WTC11 (cell line): ENCODE results near the gene KLHDC8A. TPM values are rescaled to one million over a fixed set of nuclear protein-coding genes. Genes with fewer than 3 reads are reported as not detected.

Source experiments
- ATAC-seq: fragments of 200-7000 bp; cut with Tn5 transposase; 2 replicates; pipeline ENCODE4 v1.10.0; 2021; ENCODE audit warnings: mild to moderate bottlenecking, moderate library complexity
- CTCF ChIA-PET: fragments of 300-600 bp; sonication (Branson Sonifier 250); formaldehyde crosslinking; loops from one replicate; lab custom pipeline; 2021; ENCODE audit warnings: antibody characterized with exemption; lab: Charles Lee
- POLR2A ChIA-PET: fragments of 350-600 bp; sonication (Branson Sonifier 250); formaldehyde crosslinking; loops from one replicate; lab custom pipeline; 2021; ENCODE audit warnings: antibody characterized with exemption; lab: Charles Lee
- DNase-seq: peaks from one replicate; pipeline ENCODE4 v3.0.0; 2021; ENCODE audit warnings: low spot score
- H3K27ac Mint-ChIP-seq: 2 replicates; pipeline ENCODE4 v1.8.0; 2021; ENCODE audit warnings: mixed read lengths
- H3K27me3 Mint-ChIP-seq: 2 replicates; pipeline ENCODE4 v1.8.0; 2021; ENCODE audit warnings: low read depth, mild to moderate bottlenecking, moderate library complexity, mixed read lengths
- H3K36me3 Mint-ChIP-seq: 2 replicates; pipeline ENCODE4 v1.8.0; 2021; ENCODE audit warnings: mixed read lengths
- H3K4me1 Mint-ChIP-seq: 2 replicates; pipeline ENCODE4 v1.8.0; 2022; ENCODE audit warnings: mixed read lengths
- H3K4me3 Mint-ChIP-seq: 2 replicates; pipeline ENCODE4 v1.8.0; 2021; ENCODE audit warnings: mild to moderate bottlenecking, moderate library complexity, mixed read lengths
- H3K9me3 Mint-ChIP-seq: 2 replicates; pipeline ENCODE4 v1.8.0; 2021; ENCODE audit warnings: mixed read lengths
- ETV6 ChIP-seq: sonication (generic); formaldehyde crosslinking; IDR thresholded peaks from 2 replicates; pipeline ENCODE4 v1.8.1; 2022; ENCODE audit warnings: mild to moderate bottlenecking, missing genetic modification reagents
- HMGA2 ChIP-seq: fragments of 250-450 bp; sonication (Bioruptor Pico); IDR thresholded peaks from 2 replicates; pipeline ENCODE4 v1.4.0; 2021; ENCODE audit warnings: mild to moderate bottlenecking, moderate library complexity
- IRF2 ChIP-seq: sonication (generic); formaldehyde crosslinking; IDR thresholded peaks from 2 replicates; pipeline ENCODE4 v1.8.0; 2022; ENCODE audit warnings: low read depth, missing genetic modification reagents, borderline replicate concordance
- MXD4 ChIP-seq: fragments of 250-450 bp; sonication (Bioruptor Pico); IDR thresholded peaks from 2 replicates; pipeline ENCODE4 v1.8.0; 2021; ENCODE audit warnings: mild to moderate bottlenecking, moderate library complexity, borderline replicate concordance
- NFE2L1 ChIP-seq: sonication (generic); formaldehyde crosslinking; IDR thresholded peaks from 2 replicates; pipeline ENCODE4 v1.8.1; 2023; ENCODE audit warnings: missing genetic modification reagents
- NR3C1 ChIP-seq: sonication (generic); formaldehyde crosslinking; conservative IDR thresholded peaks from 2 replicates; pipeline ENCODE4 v1.8.1; 2023; ENCODE audit warnings: low read depth, mild to moderate bottlenecking, missing genetic modification reagents
- PRDM15 ChIP-seq: sonication (generic); formaldehyde crosslinking; IDR thresholded peaks from 2 replicates; pipeline ENCODE4 v1.8.0; 2022; ENCODE audit warnings: missing genetic modification reagents
- PREB ChIP-seq: sonication (generic); formaldehyde crosslinking; IDR thresholded peaks from 2 replicates; pipeline ENCODE4 v1.8.1; 2022; ENCODE audit warnings: mild to moderate bottlenecking, missing genetic modification reagents, moderate library complexity, borderline replicate concordance
- SMAD4 ChIP-seq: sonication (generic); formaldehyde crosslinking; IDR thresholded peaks from 2 replicates; pipeline ENCODE4 v1.8.0; 2022; ENCODE audit warnings: mild to moderate bottlenecking, missing genetic modification reagents
- STAT6 ChIP-seq: sonication (generic); formaldehyde crosslinking; conservative IDR thresholded peaks from 2 replicates; pipeline ENCODE4 v1.8.1; 2023; ENCODE audit warnings: mild to moderate bottlenecking, low read depth, missing genetic modification reagents, moderate library complexity
- TCF7 ChIP-seq: sonication (generic); formaldehyde crosslinking; IDR thresholded peaks from 2 replicates; pipeline ENCODE4 v1.8.0; 2022; ENCODE audit warnings: mild to moderate bottlenecking, low read depth, missing genetic modification reagents, moderate library complexity
- TEAD1 ChIP-seq: sonication (generic); formaldehyde crosslinking; IDR thresholded peaks from 2 replicates; pipeline ENCODE4 v1.8.0; 2022; ENCODE audit warnings: mild to moderate bottlenecking, missing genetic modification reagents
- TP53 ChIP-seq: sonication (generic); formaldehyde crosslinking; IDR thresholded peaks from 2 replicates; pipeline ENCODE4 v1.8.1; 2023; ENCODE audit warnings: mild to moderate bottlenecking, missing genetic modification reagents
- ZMAT4 ChIP-seq: fragments of 250-450 bp; sonication (Bioruptor Pico); IDR thresholded peaks from 2 replicates; pipeline ENCODE4 v1.9.0; 2021; ENCODE audit warnings: mild to moderate bottlenecking
- ZNF671 ChIP-seq: fragments of 250-450 bp; sonication (Bioruptor Pico); IDR thresholded peaks from 2 replicates; pipeline ENCODE4 v1.8.0; 2021; ENCODE audit warnings: mild to moderate bottlenecking
- ZSCAN18 ChIP-seq: fragments of 250-450 bp; sonication (Bioruptor Pico); IDR thresholded peaks from 2 replicates; pipeline ENCODE4 v2.1.2; 2022; ENCODE audit warnings: mild to moderate bottlenecking, moderate library complexity
- total RNA-seq: library from RNA; stranded (reverse); gene quantifications from 3 replicates; pipeline ENCODE4 v1.2.3, GENCODE V29; 2021
- TF ChIP-seq, protein P1 (sequence below): fragments of 250-450 bp; sonication (Bioruptor Pico); conservative IDR thresholded peaks from 2 replicates; pipeline ENCODE4 v1.9.0; 2021; ENCODE audit warnings: mild to moderate bottlenecking
- TF ChIP-seq, protein P2 (sequence below): fragments of 200-600 bp; IDR thresholded peaks from 2 replicates; pipeline ENCODE4 v1.8.0; 2022; ENCODE audit warnings: antibody characterized with exemption
- TF ChIP-seq, protein P3 (sequence below): sonication (generic); formaldehyde crosslinking; IDR thresholded peaks from 2 replicates; pipeline ENCODE4 v1.8.1; 2022; ENCODE audit warnings: missing genetic modification reagents, borderline replicate concordance

Gene KLHDC8A
- total RNA-seq, 1 experiment from 2014 or later: 1.7 TPM

DNA sequence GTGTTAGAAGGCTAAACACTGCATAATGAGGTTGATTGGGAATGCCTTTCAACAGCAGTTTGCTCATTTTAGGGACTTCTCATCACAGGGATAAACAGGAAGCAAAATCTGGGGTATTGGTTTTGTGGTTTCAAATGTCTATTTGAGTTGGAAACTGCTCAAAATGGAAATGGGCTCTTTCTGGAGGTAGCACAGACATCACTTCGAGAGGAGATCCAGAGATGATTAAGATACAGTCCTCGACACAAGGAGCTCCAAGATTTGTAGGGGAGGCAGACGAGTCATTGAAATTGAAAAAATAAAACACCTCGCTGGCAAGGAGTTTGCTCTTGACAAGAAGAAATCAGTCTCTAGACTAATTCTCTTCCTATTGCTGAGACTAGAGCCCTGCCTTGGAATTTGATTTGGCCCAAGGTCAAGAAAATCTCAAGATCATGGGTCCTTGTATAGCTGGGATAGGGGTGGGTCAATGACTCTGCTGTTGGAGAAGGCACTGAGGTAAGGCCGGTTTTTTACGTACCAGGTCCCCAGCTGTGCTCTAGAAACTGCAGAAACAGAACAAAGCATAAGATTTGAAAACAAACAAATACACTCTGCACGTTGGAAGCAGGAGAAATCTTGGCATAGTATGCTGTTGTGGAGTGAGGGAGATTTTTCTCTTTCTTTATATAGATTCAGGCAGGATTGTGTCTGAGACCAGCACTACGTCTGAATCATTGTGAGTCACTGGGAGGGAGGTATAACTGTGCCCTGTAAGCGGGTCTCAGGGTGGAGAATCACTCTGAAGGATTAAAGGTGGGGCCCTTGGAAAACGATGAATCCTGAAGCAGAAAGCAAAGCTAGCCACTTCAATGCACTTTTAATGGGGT is 17.7 kb upstream of the KLHDC8A start (continued):
- TF ChIP-seq, protein P1, sequence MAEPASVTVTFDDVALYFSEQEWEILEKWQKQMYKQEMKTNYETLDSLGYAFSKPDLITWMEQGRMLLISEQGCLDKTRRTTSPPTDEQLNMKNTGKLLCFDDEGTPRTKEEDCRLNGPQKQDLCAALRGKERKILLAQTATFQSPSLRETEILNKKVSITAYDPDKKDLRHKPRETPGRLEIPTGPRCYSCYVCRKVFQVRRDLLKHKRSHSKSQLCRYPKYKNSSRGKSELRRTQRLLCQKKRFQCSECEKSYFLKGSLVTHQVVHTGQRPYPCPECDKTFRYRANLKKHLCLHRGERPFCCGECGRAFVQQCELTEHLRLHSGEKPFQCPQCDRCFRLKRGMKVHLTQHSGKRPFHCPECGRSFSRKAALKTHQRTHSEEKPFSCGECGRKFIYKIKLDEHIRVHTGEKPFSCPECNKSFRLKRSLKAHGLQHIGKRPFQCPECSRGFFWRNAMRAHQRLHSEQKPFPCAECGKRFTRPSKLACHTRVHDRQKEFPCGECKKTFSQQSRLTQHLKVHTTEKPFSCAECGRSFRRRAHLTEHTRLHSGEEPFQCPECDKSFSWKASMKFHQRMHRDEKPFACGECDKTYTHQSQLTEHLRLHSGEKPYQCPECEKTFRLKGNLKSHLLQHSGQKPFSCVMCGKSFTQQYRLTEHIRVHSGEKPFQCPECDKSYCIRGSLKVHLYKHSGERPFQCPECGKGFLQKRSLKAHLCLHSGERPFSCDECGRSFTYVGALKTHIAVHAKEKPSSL (CRISPR knock-in tag): no peak
- no peak for TF ChIP-seq TP53
- no peak for TF ChIP-seq SMAD4 (CRISPR knock-in tag)

DNA sequence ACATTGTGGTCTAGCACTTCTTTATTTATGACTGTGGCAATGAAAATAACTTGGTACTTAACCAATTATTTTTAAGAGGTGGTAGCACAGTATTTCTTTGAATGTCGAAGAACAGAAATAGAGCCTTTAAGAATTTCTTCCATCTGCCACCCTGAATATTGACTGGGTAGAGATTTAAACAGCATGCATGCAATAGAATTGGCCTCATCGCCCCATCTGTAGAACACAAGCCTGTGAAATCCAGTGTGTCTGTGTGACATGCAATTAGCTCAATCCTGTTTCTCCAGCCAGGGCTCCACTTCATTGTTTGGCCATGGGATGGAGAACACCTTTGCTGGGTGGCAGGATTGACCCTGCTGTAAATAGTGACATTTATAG is 17.1 kb upstream of the KLHDC8A start:
- Mint-ChIP-seq H3K4me1 (peaks cover 46% of the 10 kb centered on the region), H3K27ac (no peak overlapping the region), H3K9me3 (no peaks in the 10 kb centered on the region), H3K27me3 (no peaks in the 10 kb centered on the region), H3K4me3 (no peak overlapping the region), H3K36me3 (no peaks in the 10 kb centered on the region)
- CTCF ChIA-PET: interaction anchor here (1.1 to 3.3 kb wide), 4 partner anchors 20 to 58 kb away, joined by 5 to 35 read pairs (median 7); no protein-coding TSS in a partner anchor
- TF ChIP-seq ZNF671 (CRISPR knock-in tag) (no peak), TCF7 (CRISPR knock-in tag) (no peak), ETV6 (CRISPR knock-in tag) (no peak), NR3C1 (CRISPR knock-in tag) (no peak), ZSCAN18 (CRISPR knock-in tag) (no peak), PREB (CRISPR knock-in tag) (no peak), MXD4 (no peak), IRF2 (no peak), HMGA2 (CRISPR knock-in tag) (no peak), TEAD1 (no peak), STAT6 (CRISPR knock-in tag) (no peak), ZMAT4 (CRISPR knock-in tag) (no peak), NFE2L1 (CRISPR knock-in tag) (no peak), PRDM15 (no peak)
- TF ChIP-seq, protein P2, sequence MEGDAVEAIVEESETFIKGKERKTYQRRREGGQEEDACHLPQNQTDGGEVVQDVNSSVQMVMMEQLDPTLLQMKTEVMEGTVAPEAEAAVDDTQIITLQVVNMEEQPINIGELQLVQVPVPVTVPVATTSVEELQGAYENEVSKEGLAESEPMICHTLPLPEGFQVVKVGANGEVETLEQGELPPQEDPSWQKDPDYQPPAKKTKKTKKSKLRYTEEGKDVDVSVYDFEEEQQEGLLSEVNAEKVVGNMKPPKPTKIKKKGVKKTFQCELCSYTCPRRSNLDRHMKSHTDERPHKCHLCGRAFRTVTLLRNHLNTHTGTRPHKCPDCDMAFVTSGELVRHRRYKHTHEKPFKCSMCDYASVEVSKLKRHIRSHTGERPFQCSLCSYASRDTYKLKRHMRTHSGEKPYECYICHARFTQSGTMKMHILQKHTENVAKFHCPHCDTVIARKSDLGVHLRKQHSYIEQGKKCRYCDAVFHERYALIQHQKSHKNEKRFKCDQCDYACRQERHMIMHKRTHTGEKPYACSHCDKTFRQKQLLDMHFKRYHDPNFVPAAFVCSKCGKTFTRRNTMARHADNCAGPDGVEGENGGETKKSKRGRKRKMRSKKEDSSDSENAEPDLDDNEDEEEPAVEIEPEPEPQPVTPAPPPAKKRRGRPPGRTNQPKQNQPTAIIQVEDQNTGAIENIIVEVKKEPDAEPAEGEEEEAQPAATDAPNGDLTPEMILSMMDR: no peak
- TF ChIP-seq, protein P3, sequence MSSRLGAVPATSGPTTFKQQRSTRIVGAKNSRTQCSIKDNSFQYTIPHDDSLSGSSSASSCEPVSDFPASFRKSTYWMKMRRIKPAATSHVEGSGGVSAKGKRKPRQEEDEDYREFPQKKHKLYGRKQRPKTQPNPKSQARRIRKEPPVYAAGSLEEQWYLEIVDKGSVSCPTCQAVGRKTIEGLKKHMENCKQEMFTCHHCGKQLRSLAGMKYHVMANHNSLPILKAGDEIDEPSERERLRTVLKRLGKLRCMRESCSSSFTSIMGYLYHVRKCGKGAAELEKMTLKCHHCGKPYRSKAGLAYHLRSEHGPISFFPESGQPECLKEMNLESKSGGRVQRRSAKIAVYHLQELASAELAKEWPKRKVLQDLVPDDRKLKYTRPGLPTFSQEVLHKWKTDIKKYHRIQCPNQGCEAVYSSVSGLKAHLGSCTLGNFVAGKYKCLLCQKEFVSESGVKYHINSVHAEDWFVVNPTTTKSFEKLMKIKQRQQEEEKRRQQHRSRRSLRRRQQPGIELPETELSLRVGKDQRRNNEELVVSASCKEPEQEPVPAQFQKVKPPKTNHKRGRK (CRISPR knock-in tag): no peak
- ATAC-seq (no peak), DNase-seq (no peak)
- POLR2A ChIA-PET: no interaction called here
